K562 (cell line): ENCODE data around the gene IKZF3. TPM values are rescaled to one million over a fixed set of nuclear protein-coding genes. Genes with fewer than 3 reads are reported as not detected.

ENCODE experiments used
- ATAC-seq: fragments of 200-7000 bp; cut with Tn5 transposase; 3 replicates; pipeline ENCODE4 v1.9.1; 2020; ENCODE audit warnings: moderate library complexity
- BruUV-seq: library from RNA; stranded (reverse); fragments of 400-500 nt; replicated peaks from 2 replicates; lab custom pipeline; 2021; lab: Mats Ljungman, UMichigan
- CTCF ChIA-PET: fragments of 300-600 bp; formaldehyde crosslinking; extraction: SDS; loops from one replicate; lab custom pipeline; 2021; ENCODE audit warnings: low intra/inter-chr PET ratio; lab: Yijun Ruan, JAX
- POLR2A ChIA-PET: fragments of 300-600, 350-650 bp; sonication (Branson Sonifier 250); formaldehyde crosslinking; extraction: SDS; loops from one replicate; lab custom pipeline; 2021; ENCODE audit warnings: antibody characterized with exemption, inconsistent platforms; lab: Yijun Ruan, JAX
- DNase-seq, 4 experiments: peaks; one replicate each; pipeline versions ENCODE4 v3.0.0 to v3.0.0-alpha.2; 2011 to 2018; ENCODE audit warnings: low spot score in 3 of 4, mixed read lengths in 3 of 4; ENCODE audit errors: extremely low read depth in 1 of 4
- FAIRE-seq: peaks from 2 replicates; lab custom pipeline; 2011; peaks lifted over from hg19 to GRCh38; lab: Jason Lieb, UNC
- H2AFZ ChIP-seq: 2 replicates; pipeline ENCODE4 v1.6.0; 2011; ENCODE audit warnings: low read depth, low read length, control low read depth, inconsistent platforms
- H3K27ac ChIP-seq: fragments of 200-600 bp; 3 replicates; pipeline ENCODE4 v1.8.0; 2011; ENCODE audit warnings: low read depth, mild to moderate bottlenecking, control low read depth, inconsistent platforms, low read length, moderate library complexity, mixed read lengths; ENCODE audit errors: extremely low read depth
- H3K27me3 ChIP-seq, 2 experiments: fragments of 300-600 bp in 1 of 2; 2 replicates in 1 of 2; 3 replicates in 1 of 2; pipeline versions ENCODE4 v1.6.0 to v1.8.0; 2011; ENCODE audit warnings: inconsistent platforms in 2 of 2, low read length in 2 of 2, mild to moderate bottlenecking in 1 of 2, mixed read lengths in 1 of 2, moderate library complexity in 1 of 2; ENCODE audit not compliant: control insufficient read depth in 2 of 2, insufficient read depth in 2 of 2
- H3K36me3 ChIP-seq: fragments of 300-600 bp; 3 replicates; pipeline ENCODE4 v1.8.0; 2011; ENCODE audit warnings: mild to moderate bottlenecking, low read length, inconsistent platforms; ENCODE audit not compliant: control insufficient read depth, insufficient read depth
- H3K4me1 ChIP-seq, 2 experiments: fragments of 200-600 bp in 1 of 2; replicated peaks in 1 of 2; 2 replicates in 1 of 2; 3 replicates in 1 of 2; pipeline versions ENCODE4 v1.5.1 to v1.8.0; 2011; ENCODE audit warnings: inconsistent platforms in 2 of 2, low read length in 2 of 2, mild to moderate bottlenecking in 1 of 2, mixed read lengths in 1 of 2, moderate library complexity in 1 of 2; ENCODE audit not compliant: control insufficient read depth in 2 of 2, insufficient read depth in 2 of 2
- H3K4me2 ChIP-seq: 2 replicates; pipeline ENCODE4 v1.6.1; 2011; ENCODE audit warnings: low read length, control low read depth, inconsistent platforms, mixed read lengths; ENCODE audit not compliant: insufficient read depth
- H3K4me3 ChIP-seq: fragments of 200-600 bp; sonication (generic), shearing (Covaris generic); 2 replicates; pipeline ENCODE4 v1.5.1; 2016; ENCODE audit warnings: control low read depth, inconsistent platforms
- H3K79me2 ChIP-seq: fragments of 200-600 bp; 3 replicates; pipeline ENCODE4 v1.8.0; 2011; ENCODE audit warnings: low read length, inconsistent platforms; ENCODE audit not compliant: control insufficient read depth, insufficient read depth
- H3K9ac ChIP-seq, 2 experiments: 2 replicates each; pipeline versions ENCODE4 v1.6.0 to v1.6.1; 2011; ENCODE audit warnings: low read depth in 2 of 2, low read length in 2 of 2, control low read depth in 1 of 2, inconsistent platforms in 1 of 2, mild to moderate bottlenecking in 1 of 2, mixed read lengths in 1 of 2; ENCODE audit not compliant: insufficient read depth in 1 of 2
- H3K9me1 ChIP-seq: one replicate; pipeline ENCODE4 v1.6.0; 2011; ENCODE audit warnings: inconsistent platforms, mild to moderate bottlenecking, low read length, moderate library complexity; ENCODE audit not compliant: control insufficient read depth, insufficient read depth
- H3K9me3 ChIP-seq: replicated peaks from 2 replicates; pipeline ENCODE4 v1.5.1; 2011; ENCODE audit warnings: low read depth, low read length, inconsistent platforms; ENCODE audit not compliant: control insufficient read depth, insufficient read depth
- H4K20me1 ChIP-seq: replicated peaks from 2 replicates; pipeline ENCODE4 v1.6.1; 2011; ENCODE audit warnings: low read length, inconsistent platforms, mixed read lengths; ENCODE audit not compliant: control insufficient read depth, insufficient read depth
- E2F6 ChIP-seq, 2 experiments: IDR thresholded peaks; 2 replicates each; pipeline ENCODE4 v1.6.1; 2011; ENCODE audit warnings: borderline replicate concordance in 1 of 2, control low read depth in 1 of 2, low read depth in 1 of 2, low read length in 1 of 2, mild to moderate bottlenecking in 1 of 2, mixed read lengths in 1 of 2, moderate library complexity in 1 of 2; ENCODE audit not compliant: insufficient read depth in 1 of 2, insufficient read length in 1 of 2, poor library complexity in 1 of 2, severe bottlenecking in 1 of 2; ENCODE audit errors: extremely low read depth in 1 of 2
- HMGN3 ChIP-seq: IDR thresholded peaks from 2 replicates; pipeline ENCODE4 v1.6.1; 2011; ENCODE audit warnings: borderline replicate concordance, low read depth, mild to moderate bottlenecking, mixed read lengths, low read length; ENCODE audit not compliant: insufficient read length; ENCODE audit errors: extremely low read depth
- PKNOX1 ChIP-seq: fragments of 450-650 bp; IDR thresholded peaks from 2 replicates; pipeline ENCODE4 v1.6.1; 2016
- WGBS: fragments of 100-300 bp; shearing (Covaris generic); methylation state at CpG from one replicate; pipeline ENCODE4 v1.1.6; 2016; ENCODE audit warnings: low coverage, mixed read lengths; ENCODE audit not compliant: insufficient coverage; ENCODE audit errors: missing lambda C conversion rate; 5-methylcytosine and 5-hydroxymethylcytosine counted together
- in situ Hi-C: fragments of 300-500 bp; cut with MboI; formaldehyde crosslinking; loops from 4 replicates; pipeline ENCODE4 v1.15.0; 2018; ENCODE audit warnings: inconsistent platforms, mixed read lengths
- intact Hi-C: fragments of 100-400 bp; cut with micrococcal nuclease; formaldehyde crosslinking; loops from 2 replicates; pipeline ENCODE4 v1.14.2; 2022
- polyA plus RNA-seq, 8 experiments: library from polyadenylated mRNA; depleted of rRNA in 4 of 8; stranded (reverse) in 5 of 8; unstranded in 3 of 8; fragments of >200 nt; fragmentation: Nextera tagmentation in 2 of 8; fragmentation: Illumina TruSeq in 1 of 8; extraction: Ambion mirVana in 2 of 8; extraction: Trizol in 1 of 8; gene quantifications; 2 replicates each; pipeline versions ENCODE4 v1.2.1 to v1.2.3, GENCODE V29; 2011 to 2014; ENCODE audit warnings: inconsistent platforms in 1 of 8, missing spikeins in 1 of 8
- total RNA-seq, 7 experiments: library from RNA; depleted of rRNA in 6 of 7; stranded (reverse); fragments of >200 nt in 6 of 7; fragmentation: Illumina TruSeq in 2 of 7; extraction: Trizol in 2 of 7; gene quantifications; 2 replicates each; pipeline versions ENCODE4 v1.2.1 to v1.2.3, GENCODE V29; 2011 to 2021; ENCODE audit warnings: low replicate concordance in 1 of 7

IKZF3 gene
- total and polyA plus RNA-seq, 9 of the 15 experiments (the other 6 are each of a cell fraction or from before 2014, with no cell fraction given) = 0.06 to 1.6 (median 0.62) TPM

- no peak for DNase-seq
- 48% methylated on average over 11 of the region's 11 CpGs for WGBS
- no peaks in the 10 kb centered on the region for H3K36me3 ChIP-seq
- no peak overlapping the region for H3K4me2 ChIP-seq
- no peaks in the 10 kb centered on the region for H3K9me1 ChIP-seq
- TF ChIP-seq HMGN3 (no peak), PKNOX1 (peak; percentile 52; the same call in 1 of the 2 replicates), E2F6 (IDR thresholded peaks at IDR 0.05; ENCODE audit: borderline replicate concordance in 1 of 2, extremely low read depth in 1 of 2, insufficient read depth in 1 of 2, insufficient read length in 1 of 2, low read depth in 1 of 2, low read length in 1 of 2, poor library complexity in 1 of 2, severe bottlenecking in 1 of 2) (no peak)
- peaks cover 12 to 13% of the 10 kb centered on the region in 2 experiments; a peak in 2 of 5 replicates for H3K27me3 ChIP-seq
- CTCF ChIA-PET = interaction anchor here (0.6 to 0.7 kb wide), 2 partner anchors 26 to 85 kb away, joined by 3 to 4 read pairs; no protein-coding TSS in a partner anchor
- intact Hi-C loops = no loop called here
- FAIRE-seq = no peak
- no peak overlapping the region for H3K4me3 ChIP-seq
- no peak for ATAC-seq
- H3K9me3 ChIP-seq = no peaks in the 10 kb centered on the region
- no peak overlapping the region for H3K27ac ChIP-seq
- H3K79me2 ChIP-seq = no peaks in the 10 kb centered on the region
- H4K20me1 ChIP-seq = no peaks in the 10 kb centered on the region
- in situ Hi-C loops = no loop called here
- POLR2A ChIA-PET = no interaction called here
- BruUV-seq = no TSS peak
- no peak overlapping the region for H3K9ac ChIP-seq
- H3K4me1 ChIP-seq = no peaks in the 10 kb centered on the region
- no peak overlapping the region for H2AFZ ChIP-seq
Measured at GRCh38 chr17:39813631-39814030, 50.5 kb downstream of the IKZF3 start.
